Upper lobe of left lung (tissue), 4 donors: ENCODE data around the gene RUNX2.

ENCODE experiments used
- POLR2A ChIP-seq, 4 donors: fragments of 450-650 bp; IDR thresholded peaks; one replicate each; pipeline ENCODE4 v1.5.1; 2016 to 2017; ENCODE audit warnings: antibody characterized with exemption in 4 of 4, mild to moderate bottlenecking in 2 of 4
- POLR2AphosphoS5 ChIP-seq, 2 donors: sonication (generic); formaldehyde crosslinking; IDR thresholded peaks; one replicate each; pipeline ENCODE4 v1.5.1; 2017; ENCODE audit warnings: antibody characterized with exemption in 2 of 2

DNA sequence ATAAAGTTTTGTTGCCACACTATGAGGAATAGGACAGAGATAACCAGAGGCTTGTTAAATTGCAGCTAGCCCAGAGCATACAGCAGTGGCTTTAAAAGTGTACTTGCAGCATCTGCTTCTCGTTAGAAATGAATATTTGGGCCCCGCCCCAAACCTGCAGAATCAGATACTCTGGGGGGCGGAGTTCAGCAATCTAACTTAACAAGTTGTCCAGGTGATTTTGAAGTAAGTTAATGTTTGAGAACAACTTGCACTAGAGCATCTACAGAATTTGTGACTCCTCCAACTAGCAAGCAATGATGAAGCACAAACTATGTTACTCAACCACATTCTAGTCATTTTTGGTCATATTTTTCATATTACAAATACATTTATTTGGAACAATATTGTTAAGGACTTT, 60.2 kb downstream of the RUNX2 start:
- TF ChIP-seq POLR2A (IDR thresholded peaks at IDR 0.05), result no peak
- TF ChIP-seq POLR2AphosphoS5 (IDR thresholded peaks at IDR 0.05), result no peak
